Keratinocyte (primary cell): ENCODE results near the gene LRRC71. TPM values are rescaled to one million over a fixed set of nuclear protein-coding genes. Genes with fewer than 3 reads are reported as not detected.

Experiments
- DNase-seq: peaks from one replicate; pipeline ENCODE4 v3.0.0-alpha.2; 2011; ENCODE audit warnings: low read depth, missing footprints, low spot score
- FAIRE-seq: peaks from 2 replicates; lab custom pipeline; 2011; peaks lifted over from hg19 to GRCh38; lab: Jason Lieb, UNC
- H2AFZ ChIP-seq: 2 replicates; pipeline ENCODE4 v1.6.0; 2012; ENCODE audit warnings: low read length, control low read depth, inconsistent platforms; ENCODE audit not compliant: control insufficient read depth
- H3K27ac ChIP-seq: 2 replicates; pipeline ENCODE4 v1.5.1; 2011; ENCODE audit warnings: low read length; ENCODE audit not compliant: control insufficient read depth, insufficient read depth
- H3K27me3 ChIP-seq: 3 replicates; pipeline ENCODE4 v1.6.0; 2011; ENCODE audit warnings: low read length; ENCODE audit not compliant: control insufficient read depth, insufficient read depth; ENCODE audit errors: extremely low read depth
- H3K36me3 ChIP-seq, 2 experiments: 2 replicates in 1 of 2; 3 replicates in 1 of 2; pipeline ENCODE4 v1.5.1; 2011; ENCODE audit warnings: low read length in 2 of 2, mild to moderate bottlenecking in 1 of 2; ENCODE audit not compliant: control insufficient read depth in 2 of 2, insufficient read depth in 2 of 2; ENCODE audit errors: extremely low read depth in 1 of 2
- H3K4me1 ChIP-seq: 3 replicates; pipeline ENCODE4 v1.5.1; 2011; ENCODE audit warnings: low read length; ENCODE audit not compliant: control insufficient read depth, insufficient read depth; ENCODE audit errors: extremely low read depth
- H3K4me2 ChIP-seq: 3 replicates; pipeline ENCODE4 v1.6.0; 2011; ENCODE audit warnings: low read depth, low read length; ENCODE audit not compliant: control insufficient read depth, insufficient read depth; ENCODE audit errors: extremely low read depth
- H3K4me3 ChIP-seq, 3 experiments: fragments of 200-600 bp in 1 of 3; sonication (generic) in 1 of 3; 2 replicates in 2 of 3; 3 replicates in 1 of 3; pipeline ENCODE4 v1.5.1; 2011 to 2016; ENCODE audit warnings: low read length in 3 of 3, mild to moderate bottlenecking in 3 of 3, control low read depth in 2 of 3, inconsistent platforms in 1 of 3, low read depth in 1 of 3, mixed read lengths in 1 of 3, mixed run types in 1 of 3, moderate library complexity in 1 of 3; ENCODE audit not compliant: control insufficient read depth in 2 of 3, insufficient read depth in 2 of 3; ENCODE audit errors: extremely low read depth in 1 of 3
- H3K79me2 ChIP-seq: 2 replicates; pipeline ENCODE4 v1.6.0; 2012; ENCODE audit warnings: low read length; ENCODE audit not compliant: control insufficient read depth, insufficient read depth
- H3K9ac ChIP-seq: 3 replicates; pipeline ENCODE4 v1.6.0; 2011; ENCODE audit warnings: low read length; ENCODE audit not compliant: control insufficient read depth, insufficient read depth; ENCODE audit errors: extremely low read depth
- H3K9me1 ChIP-seq: 3 replicates; pipeline ENCODE4 v1.6.0; 2011; ENCODE audit warnings: low read length; ENCODE audit not compliant: control insufficient read depth, insufficient read depth; ENCODE audit errors: extremely low read depth
- H3K9me3 ChIP-seq: 2 replicates; pipeline ENCODE4 v1.5.1; 2012; ENCODE audit warnings: low read depth, low read length; ENCODE audit not compliant: control insufficient read depth
- H4K20me1 ChIP-seq: 3 replicates; pipeline ENCODE4 v1.6.0; 2011; ENCODE audit warnings: low read length; ENCODE audit not compliant: control insufficient read depth, insufficient read depth; ENCODE audit errors: extremely low read depth
- EZH2 ChIP-seq: IDR thresholded peaks from one replicate; pipeline ENCODE4 v1.6.1; 2012; ENCODE audit warnings: inconsistent platforms, mild to moderate bottlenecking, low read length, moderate library complexity
- dilution Hi-C: fragments of 300-500 bp; cut with MboI; formaldehyde crosslinking; loops from one replicate; pipeline ENCODE4 v1.7.0; 2020; ENCODE audit warnings: low sequenced_read_pairs; ENCODE audit not compliant: extremely low pct_ligation_motif_present
- polyA plus RNA-seq, 5 experiments: library from polyadenylated mRNA; depleted of rRNA in 3 of 5; stranded (reverse) in 3 of 5; stranded (forward) in 1 of 5; unstranded in 1 of 5; fragments of >200 nt; gene quantifications; 1 replicate in 1 of 5; 2 replicates in 3 of 5; 3 replicates in 1 of 5; pipeline versions ENCODE4 v1.2.1 to v1.2.3, GENCODE V29; 2011 to 2012; ENCODE audit warnings: missing spikeins in 2 of 5, low read depth in 1 of 5, low replicate concordance in 1 of 5
- TF ChIP-seq, protein P1 (sequence below), 3 experiments: IDR thresholded peaks in 1 of 3; conservative IDR thresholded peaks in 1 of 3; optimal IDR thresholded peaks in 1 of 3; 2 replicates in 2 of 3; 3 replicates in 1 of 3; pipeline versions ENCODE3 to v1.5.1; 2011; ENCODE audit warnings: low read length in 3 of 3, mild to moderate bottlenecking in 3 of 3, moderate library complexity in 2 of 3, control low read depth in 1 of 3, inconsistent platforms in 1 of 3; ENCODE audit not compliant: insufficient read depth in 2 of 3; ENCODE audit errors: extremely low read depth in 1 of 3

LRRC71 gene
- polyA plus RNA-seq, 1 donor (not counting 4 experiments of a cell fraction or from before 2014, with no cell fraction given) = not detected

DNA sequence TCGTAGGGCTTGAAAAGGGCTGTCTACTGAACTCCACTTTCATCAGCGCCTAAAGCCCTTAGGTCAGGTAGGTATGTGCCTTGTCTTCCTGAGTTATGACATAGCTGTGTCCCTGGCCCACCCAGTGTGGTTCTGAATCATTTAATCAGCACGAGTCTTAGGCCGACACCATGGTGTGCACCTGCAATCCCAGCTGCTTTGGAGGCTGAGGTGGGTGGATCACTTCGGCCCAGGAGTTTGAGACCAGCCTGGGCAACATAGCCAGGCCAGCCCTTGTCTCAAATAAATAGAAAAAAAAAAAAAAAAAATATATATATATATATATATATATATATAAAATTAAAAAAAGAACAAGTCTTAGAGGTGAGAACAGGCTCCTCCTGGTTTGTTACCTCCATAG lies 15.8 kb downstream of the LRRC71 start:
- Histone ChIP-seq H3K36me3 (peaks cover 10 to 25% of the 10 kb centered on the region in 2 experiments), H3K27me3 (peaks cover under 1% of the 10 kb centered on the region), H3K79me2 (no peaks in the 10 kb centered on the region), H3K4me1 (no peaks in the 10 kb centered on the region), H2AFZ (no peak overlapping the region), H3K9me3 (no peaks in the 10 kb centered on the region), H3K4me2 (no peak overlapping the region), H3K27ac (no peak overlapping the region), H3K4me3 (no peak overlapping the region), H4K20me1 (no peaks in the 10 kb centered on the region), H3K9me1 (no peaks in the 10 kb centered on the region), H3K9ac (no peak overlapping the region)
- DNase-seq (no peak), FAIRE-seq (no peak)
- no peak for TF ChIP-seq EZH2
- TF ChIP-seq, protein P1, sequence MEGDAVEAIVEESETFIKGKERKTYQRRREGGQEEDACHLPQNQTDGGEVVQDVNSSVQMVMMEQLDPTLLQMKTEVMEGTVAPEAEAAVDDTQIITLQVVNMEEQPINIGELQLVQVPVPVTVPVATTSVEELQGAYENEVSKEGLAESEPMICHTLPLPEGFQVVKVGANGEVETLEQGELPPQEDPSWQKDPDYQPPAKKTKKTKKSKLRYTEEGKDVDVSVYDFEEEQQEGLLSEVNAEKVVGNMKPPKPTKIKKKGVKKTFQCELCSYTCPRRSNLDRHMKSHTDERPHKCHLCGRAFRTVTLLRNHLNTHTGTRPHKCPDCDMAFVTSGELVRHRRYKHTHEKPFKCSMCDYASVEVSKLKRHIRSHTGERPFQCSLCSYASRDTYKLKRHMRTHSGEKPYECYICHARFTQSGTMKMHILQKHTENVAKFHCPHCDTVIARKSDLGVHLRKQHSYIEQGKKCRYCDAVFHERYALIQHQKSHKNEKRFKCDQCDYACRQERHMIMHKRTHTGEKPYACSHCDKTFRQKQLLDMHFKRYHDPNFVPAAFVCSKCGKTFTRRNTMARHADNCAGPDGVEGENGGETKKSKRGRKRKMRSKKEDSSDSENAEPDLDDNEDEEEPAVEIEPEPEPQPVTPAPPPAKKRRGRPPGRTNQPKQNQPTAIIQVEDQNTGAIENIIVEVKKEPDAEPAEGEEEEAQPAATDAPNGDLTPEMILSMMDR (optimal IDR thresholded peaks at IDR 0.05 in 1 of 3, IDR thresholded peaks at IDR 0.05 in 1 of 3, conservative IDR thresholded peaks at IDR 0.05 in 1 of 3; ENCODE audit: extremely low read depth in 1 of 3, insufficient read depth in 2 of 3, low read length in 3 of 3) = no peak
- dilution Hi-C loops = no loop called here

DNA sequence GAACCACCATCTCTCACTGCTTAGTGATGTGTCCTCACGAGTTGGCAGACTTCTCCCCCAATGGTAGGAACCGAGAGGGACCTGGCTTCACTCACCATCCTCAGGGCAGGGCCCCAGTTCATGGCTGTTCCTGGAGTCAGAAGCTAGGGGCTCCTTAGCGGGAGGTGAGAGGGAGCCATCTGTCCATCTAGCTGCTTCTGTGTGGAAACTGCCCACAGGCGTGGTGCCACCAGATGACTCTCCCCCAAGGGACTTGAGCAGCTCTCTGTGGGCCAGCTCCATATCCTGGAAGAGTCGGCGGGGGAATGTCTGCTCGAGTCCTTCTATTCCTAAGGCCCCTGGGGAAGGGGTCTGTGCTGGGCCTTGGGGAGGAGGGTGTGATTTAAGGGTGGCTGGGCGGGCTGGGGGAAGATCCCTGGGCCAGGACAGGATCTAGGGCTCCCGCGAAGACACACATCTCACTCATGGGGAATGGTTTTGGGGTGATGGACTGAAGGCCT lies 16.3 kb downstream of the LRRC71 start:
- Histone ChIP-seq H3K36me3 (peaks cover 10 to 29% of the 10 kb centered on the region in 2 experiments), H3K9ac (no peak overlapping the region), H3K9me1 (no peaks in the 10 kb centered on the region), H4K20me1 (no peaks in the 10 kb centered on the region), H3K9me3 (no peaks in the 10 kb centered on the region), H3K27me3 (no peaks in the 10 kb centered on the region), H3K27ac (no peak overlapping the region), H3K79me2 (no peaks in the 10 kb centered on the region), H2AFZ (no peak overlapping the region), H3K4me3 (no peak overlapping the region), H3K4me1 (no peaks in the 10 kb centered on the region), H3K4me2 (no peak overlapping the region)
- no peak for DNase-seq
- dilution Hi-C loops = no loop called here
- TF ChIP-seq, protein P1 (optimal IDR thresholded peaks at IDR 0.05 in 1 of 3, IDR thresholded peaks at IDR 0.05 in 1 of 3, conservative IDR thresholded peaks at IDR 0.05 in 1 of 3; ENCODE audit: extremely low read depth in 1 of 3, insufficient read depth in 2 of 3, low read length in 3 of 3) = no peak
- TF ChIP-seq EZH2 = no peak
- no peak for FAIRE-seq
